Thymus (tissue), 11 donors: ENCODE results near the gene TBCK. TPM values are rescaled to one million over a fixed set of nuclear protein-coding genes. Genes with fewer than 3 reads are reported as not detected.
"Not testable (repeated sequence)": the region's sequence is repeated elsewhere in the genome, so short reads cannot be mapped to it uniquely, and the experiment has no call there.

Experiments
- DNase-seq, 9 donors: peaks; one replicate each; pipeline ENCODE4 v3.0.0-alpha.2; 2013; ENCODE audit warnings: low spot score in 9 of 9, low read depth in 6 of 9, missing footprints in 1 of 9
- H3K27ac ChIP-seq, 2 donors: one replicate each; pipeline ENCODE4 v1.5.1; 2013; ENCODE audit warnings: control low read depth in 1 of 2, low read depth in 1 of 2, low read length in 1 of 2, mild to moderate bottlenecking in 1 of 2, moderate library complexity in 1 of 2
- H3K27me3 ChIP-seq, 2 donors: one replicate each; pipeline ENCODE4 v1.5.1; 2013; ENCODE audit warnings: low read length in 1 of 2; ENCODE audit not compliant: control insufficient read depth in 2 of 2, insufficient read depth in 1 of 2
- H3K36me3 ChIP-seq, 2 donors: one replicate each; pipeline ENCODE4 v1.5.1; 2013; ENCODE audit warnings: low read length in 1 of 2, mild to moderate bottlenecking in 1 of 2, moderate library complexity in 1 of 2; ENCODE audit not compliant: control insufficient read depth in 2 of 2, insufficient read depth in 2 of 2
- H3K4me1 ChIP-seq, 2 donors: one replicate each; pipeline ENCODE4 v1.5.1; 2013; ENCODE audit warnings: low read length in 2 of 2; ENCODE audit not compliant: control insufficient read depth in 2 of 2, insufficient read depth in 2 of 2
- H3K4me3 ChIP-seq, 2 donors: one replicate each; pipeline ENCODE4 v1.5.1; 2013; ENCODE audit warnings: low read length in 2 of 2, control low read depth in 1 of 2, mild to moderate bottlenecking in 1 of 2
- H3K9me3 ChIP-seq, 2 donors: one replicate each; pipeline ENCODE4 v1.5.1; 2013; ENCODE audit warnings: low read length in 1 of 2, mild to moderate bottlenecking in 1 of 2; ENCODE audit not compliant: control insufficient read depth in 2 of 2, insufficient read depth in 1 of 2
- WGBS: extraction: QIAGEN DNeasy Blood & Tissue Kit; methylation state at CpG from one replicate; pipeline ENCODE4 v1.1.7; 2013; 5-methylcytosine and 5-hydroxymethylcytosine counted together
- polyA plus RNA-seq: library from polyadenylated mRNA; stranded (reverse); fragments of 200-250 nt; gene quantifications from one replicate; pipeline ENCODE4 v1.2.3, GENCODE V29; 2013
- total RNA-seq: library from RNA; stranded (reverse); fragments of 120-200 nt; gene quantifications from one replicate; pipeline ENCODE4 v1.2.4, GENCODE V29; 2013
- donor health status: healthy.

TBCK gene
- total and polyA plus RNA-seq, 2 donors = 17.9 to 34.8 TPM

DNA sequence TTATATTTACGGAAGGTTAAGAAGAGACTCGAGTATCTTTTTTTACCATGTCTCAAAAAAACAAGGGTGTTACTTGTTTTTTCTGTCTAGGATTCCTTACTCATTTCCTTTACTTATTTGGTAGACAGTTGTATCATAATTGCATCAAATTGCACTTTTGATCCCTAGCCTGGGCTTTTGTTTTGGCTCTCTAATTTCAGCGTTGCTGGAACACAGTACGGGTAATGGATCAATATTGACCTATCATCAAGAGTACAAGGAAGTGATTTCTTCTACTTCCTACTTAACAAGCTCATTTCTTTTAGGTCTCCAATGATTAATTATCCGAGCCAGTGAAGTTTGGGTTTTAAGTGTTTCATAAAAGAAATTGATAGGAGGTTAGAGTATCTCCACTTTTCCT is 17.2 kb upstream of the TBCK start:
- no peak for DNase-seq
- H3K4me3 ChIP-seq = no peak overlapping the region
- no peak overlapping the region for H3K27ac ChIP-seq
- WGBS = 98% methylated on average over 5 of the region's 5 CpGs
- H3K4me1 ChIP-seq = no peaks in the 10 kb centered on the region
- peaks cover 0 to 2% of the 10 kb centered on the region in 2 donors for H3K9me3 ChIP-seq
- peaks cover 9 to 71% of the 10 kb centered on the region in 2 donors for H3K36me3 ChIP-seq
- H3K27me3 ChIP-seq = no peaks in the 10 kb centered on the region

DNA sequence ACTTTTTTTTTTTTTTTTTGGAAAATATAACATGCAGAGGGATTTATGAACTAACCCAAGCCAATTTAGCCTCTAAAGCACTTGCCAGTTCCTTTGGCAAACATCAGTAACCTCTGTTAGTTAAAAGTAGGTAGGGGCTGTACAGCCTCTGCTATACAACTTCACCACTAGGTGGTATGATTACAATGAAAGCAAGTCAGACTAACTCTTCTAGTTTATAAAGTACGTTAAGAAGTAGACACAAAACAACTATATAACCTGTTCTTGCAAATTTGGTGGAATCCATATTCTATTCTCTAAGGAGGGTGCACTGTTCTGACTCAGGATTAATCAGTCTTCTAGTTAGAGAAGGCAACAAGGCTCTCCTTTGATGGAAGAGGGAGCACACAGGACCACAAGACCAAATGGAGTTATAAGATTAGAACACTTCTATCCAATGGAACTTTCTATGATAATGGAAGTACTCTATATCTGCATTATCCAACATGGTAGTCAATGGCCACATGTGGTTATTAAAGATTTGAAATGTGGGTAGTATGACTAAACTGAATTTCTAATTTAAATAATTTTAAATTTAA is 13.1 kb upstream of the TBCK start:
- Histone ChIP-seq H3K36me3 (peaks cover 8 to 53% of the 10 kb centered on the region in 2 donors), H3K4me3 (no peak overlapping the region), H3K9me3 (no peaks in the 10 kb centered on the region), H3K27ac (no peak overlapping the region), H3K27me3 (no peaks in the 10 kb centered on the region), H3K4me1 (no peaks in the 10 kb centered on the region)
- DNase-seq = peak in 7 of 9 donors; percentile 1 to 51 (median 20)
- whole genome bisulfite sequencing = 75% methylated on average over 1 of the region's 1 CpG

DNA sequence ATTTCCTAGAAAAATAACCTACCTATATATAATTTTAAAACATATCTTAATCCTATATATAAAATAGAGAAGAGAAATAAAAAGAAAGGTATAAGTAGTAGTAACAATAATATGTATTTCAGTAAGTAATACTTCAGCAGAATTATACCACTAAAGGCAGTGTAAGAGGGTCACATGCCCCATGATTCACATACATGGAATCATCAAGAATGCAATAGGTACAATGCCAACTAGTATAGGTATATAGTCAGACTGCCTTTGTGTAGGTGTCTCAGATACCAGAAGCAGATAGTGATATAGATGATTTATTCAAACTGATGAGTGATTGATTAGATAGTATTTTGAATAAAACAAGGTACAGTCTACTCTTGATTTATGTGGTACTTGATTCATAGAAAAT is 9.8 kb upstream of the TBCK start:
- H3K27me3 ChIP-seq = no peaks in the 10 kb centered on the region
- DNase-seq = no peak
- peaks cover 13 to 33% of the 10 kb centered on the region in 2 donors for H3K36me3 ChIP-seq

DNA sequence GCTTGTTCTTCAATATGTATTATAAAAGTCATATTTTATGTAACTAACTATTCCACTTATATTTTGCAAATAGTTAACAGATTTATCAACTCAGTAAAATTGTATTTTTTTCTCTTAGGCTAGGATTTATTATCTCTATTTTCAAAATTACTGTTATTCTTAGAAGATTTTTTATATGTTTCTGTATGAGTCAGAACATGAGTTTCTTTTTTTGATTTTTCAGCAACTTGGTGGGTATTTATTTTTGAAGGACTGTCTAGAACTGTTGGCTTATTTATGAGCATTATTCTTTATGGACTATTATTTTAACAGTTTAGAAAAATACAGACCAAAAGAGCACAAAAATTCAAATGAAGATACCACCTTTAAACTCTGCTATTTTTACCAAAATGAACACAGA is 7.1 kb upstream of the TBCK start:
- H3K9me3 ChIP-seq = no peaks in the 10 kb centered on the region
- no peak overlapping the region for H3K27ac ChIP-seq
- no peaks in the 10 kb centered on the region for H3K4me1 ChIP-seq
- DNase-seq = no peak
- H3K36me3 ChIP-seq = peaks cover 10 to 17% of the 10 kb centered on the region in 2 donors
- H3K27me3 ChIP-seq = no peaks in the 10 kb centered on the region
- H3K4me3 ChIP-seq = no peak overlapping the region

More for the DNA sequence above, 9.8 kb upstream of the TBCK start:
- no peaks in the 10 kb centered on the region for H3K4me1 ChIP-seq
- H3K9me3 ChIP-seq = no peaks in the 10 kb centered on the region
- H3K4me3 ChIP-seq = no peak overlapping the region
- H3K27ac ChIP-seq = no peak overlapping the region

DNA sequence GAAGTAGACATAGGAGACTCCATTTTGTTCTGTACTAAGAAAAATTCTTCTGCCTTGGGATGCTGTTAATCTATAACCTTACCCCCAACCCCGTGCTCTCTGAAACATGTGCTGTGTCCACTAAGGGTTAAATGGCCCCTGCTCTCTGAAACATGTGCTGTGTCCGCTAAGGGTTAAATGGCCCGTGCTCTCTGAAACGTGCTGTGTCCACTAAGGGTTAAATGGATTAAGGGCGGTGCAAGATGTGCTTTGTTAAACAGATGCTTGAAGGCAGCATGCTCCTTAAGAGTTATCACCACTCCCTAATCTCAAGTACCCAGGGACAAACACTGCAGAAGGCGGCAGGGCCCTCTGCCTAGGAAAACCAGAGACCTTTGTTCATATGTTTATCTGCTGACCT is 5.8 kb upstream of the TBCK start:
- not testable (repeated sequence) for H3K36me3 ChIP-seq, H3K9me3 ChIP-seq, H3K27ac ChIP-seq, H3K27me3 ChIP-seq, DNase-seq, H3K4me3 ChIP-seq
- 95% methylated on average over 6 of the region's 6 CpGs for WGBS
- peaks cover 3 to 10% of the 10 kb centered on the region in 2 donors for H3K4me1 ChIP-seq

DNA sequence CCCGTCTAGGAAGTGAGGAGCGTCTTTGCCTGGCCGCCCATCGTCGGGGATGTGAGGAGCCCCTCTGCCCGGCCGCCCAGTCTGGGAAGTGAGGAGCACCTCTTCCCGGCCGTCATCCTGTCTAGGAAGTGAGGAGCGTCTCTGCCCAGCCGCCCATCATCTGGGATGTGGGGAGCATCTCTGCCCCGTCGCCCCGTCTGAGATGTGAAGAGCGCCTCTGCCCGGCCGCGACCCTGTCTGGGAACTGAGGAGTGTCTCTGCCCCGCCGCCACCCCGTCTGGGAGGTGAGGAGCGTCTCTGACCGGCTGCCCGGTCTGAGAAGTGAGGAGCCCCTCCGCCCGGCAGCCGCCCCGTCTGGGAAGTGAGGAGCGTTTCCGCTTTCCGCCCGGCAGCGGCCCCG is 5.2 kb upstream of the TBCK start:
- not testable (repeated sequence) for H3K27ac ChIP-seq, H3K27me3 ChIP-seq, H3K4me3 ChIP-seq, H3K36me3 ChIP-seq, DNase-seq, H3K9me3 ChIP-seq
- H3K4me1 ChIP-seq = peaks cover 3 to 10% of the 10 kb centered on the region in 2 donors
- 97% methylated on average over 34 of the region's 34 CpGs for WGBS

DNA sequence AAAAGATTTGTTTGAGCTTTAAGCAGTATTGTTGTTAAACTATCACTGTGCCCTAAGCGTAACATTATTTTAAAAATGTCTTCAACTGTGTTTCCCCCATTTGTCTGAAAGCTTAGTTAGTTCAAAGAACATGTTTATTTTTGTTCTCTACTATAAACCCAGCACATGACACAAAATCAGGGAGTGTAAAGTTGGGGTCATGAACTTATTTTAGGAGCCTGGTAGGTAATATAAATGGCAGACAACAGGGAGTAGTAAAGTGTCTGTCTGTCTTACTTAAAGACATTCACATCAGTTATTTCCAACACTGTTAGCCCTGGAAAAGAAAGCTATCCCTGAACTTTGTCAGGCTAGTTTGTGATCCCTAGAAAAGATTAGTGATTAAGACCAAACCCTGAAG is 4.2 kb upstream of the TBCK start:
- Histone ChIP-seq H3K27ac (no peak overlapping the region), H3K9me3 (no peaks in the 10 kb centered on the region), H3K4me3 (no peak overlapping the region), H3K27me3 (no peaks in the 10 kb centered on the region), H3K4me1 (peaks cover 3 to 10% of the 10 kb centered on the region in 2 donors), H3K36me3 (peaks cover 4 to 5% of the 10 kb centered on the region in 2 donors)
- 97% methylated on average over 1 of the region's 1 CpG for WGBS
- no peak for DNase-seq

DNA sequence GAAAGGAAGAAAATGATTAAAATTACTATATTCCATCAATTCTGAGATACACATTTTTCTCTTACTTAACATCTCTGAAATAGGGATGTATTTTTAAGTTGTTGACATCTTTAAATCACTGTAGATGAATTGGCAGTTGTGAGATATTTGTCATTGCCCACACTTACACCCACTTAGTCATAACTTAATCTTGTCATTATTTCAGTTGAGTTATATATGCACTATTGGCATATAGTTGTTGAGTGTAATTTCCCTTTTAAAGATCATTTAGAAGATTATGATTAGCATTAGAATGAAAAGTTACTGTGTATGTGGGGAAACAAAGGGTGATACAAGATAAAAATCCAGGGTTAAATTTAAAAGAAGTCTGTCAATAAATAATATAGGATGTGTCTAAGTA is 2.5 kb upstream of the TBCK start:
- H3K9me3 ChIP-seq = no peaks in the 10 kb centered on the region
- DNase-seq = no peak
- no peaks in the 10 kb centered on the region for H3K27me3 ChIP-seq
- H3K27ac ChIP-seq = no peak overlapping the region
- H3K4me1 ChIP-seq = peaks cover 10 to 14% of the 10 kb centered on the region in 2 donors
- H3K4me3 ChIP-seq = no peak overlapping the region
- H3K36me3 ChIP-seq = peaks cover 4 to 5% of the 10 kb centered on the region in 2 donors

DNA sequence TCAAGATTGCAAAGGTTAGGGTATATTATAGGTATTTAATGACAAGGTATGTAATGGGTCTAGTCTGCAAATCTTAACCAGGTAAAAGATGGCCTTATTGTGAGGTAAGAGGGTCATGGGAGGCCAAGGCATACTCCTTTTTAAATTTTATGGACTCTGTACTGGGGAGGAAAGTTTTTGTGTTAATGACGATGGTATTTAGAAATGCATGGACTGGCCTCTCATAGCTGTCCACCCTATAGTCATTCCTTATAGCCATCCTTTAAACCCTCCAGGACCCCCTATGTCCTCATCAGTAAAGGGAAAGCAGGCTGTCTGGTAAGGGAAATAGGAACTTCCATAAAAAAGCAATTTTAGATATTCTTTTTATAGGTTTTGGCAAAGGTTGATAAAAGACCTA is 1.8 kb upstream of the TBCK start:
- DNase-seq = no peak
- WGBS = 99% methylated on average over 1 of the region's 1 CpG
- Histone ChIP-seq H3K36me3 (peaks cover 4 to 5% of the 10 kb centered on the region in 2 donors), H3K27ac (no peak overlapping the region), H3K27me3 (no peaks in the 10 kb centered on the region), H3K4me1 (peaks cover 10 to 14% of the 10 kb centered on the region in 2 donors), H3K4me3 (no peak overlapping the region), H3K9me3 (no peaks in the 10 kb centered on the region)
